GM21515 (cell line): ENCODE data around the gene GTPBP4.
"Not testable (repeated sequence)": the region's sequence is repeated elsewhere in the genome, so short reads cannot be mapped to it uniquely, and the experiment has no call there.

Experiments used
- ATAC-seq: cut with Tn5 transposase; IDR thresholded peaks from one replicate; pipeline ENCODE4 v1.9.1; 2021; ENCODE audit not compliant: unreplicated experiment

Gene GTPBP4

DNA sequence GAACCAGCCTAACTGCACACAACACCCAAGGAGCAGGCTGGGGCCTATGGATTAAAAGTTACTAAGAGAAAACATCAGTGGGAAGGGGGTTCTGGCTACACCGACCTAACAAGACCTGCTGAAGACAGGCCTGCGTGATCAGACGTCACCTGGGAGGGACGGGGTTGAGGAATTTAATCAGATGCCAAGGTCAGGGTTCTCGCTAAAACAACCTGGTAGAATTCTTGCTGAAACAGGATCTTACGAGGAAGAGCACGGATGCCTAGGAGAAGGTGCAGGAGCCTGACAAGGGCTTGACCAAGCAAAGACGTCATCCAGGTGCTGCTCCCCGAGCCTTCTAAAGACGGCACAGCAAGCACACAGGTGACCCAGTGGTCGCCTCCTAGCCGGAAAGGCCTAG, 35.9 kb downstream of the GTPBP4 start:
- ATAC-seq, result no peak

DNA sequence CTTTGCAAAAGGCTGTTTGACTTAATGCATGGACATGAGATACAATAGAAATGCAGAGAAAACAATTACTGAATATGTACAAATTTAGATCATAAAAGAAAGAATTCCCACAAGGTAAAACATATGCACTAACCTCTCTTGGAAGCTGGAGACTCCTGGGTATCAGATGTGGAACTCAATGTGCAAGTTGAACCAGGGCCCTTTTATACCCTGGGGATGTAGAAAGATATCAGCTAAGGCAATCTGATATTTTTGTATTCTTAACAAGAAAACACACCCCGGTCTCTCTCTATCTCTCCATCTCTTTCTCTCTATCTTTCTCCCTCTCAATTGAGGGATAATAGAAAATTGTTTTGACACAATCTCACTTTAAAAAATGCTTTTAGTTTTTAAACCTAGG, 37.4 kb downstream of the GTPBP4 start, which contains the start of gene IDI2:
Gene IDI2 (minus strand): TSS at position 177 of the 400 bp plus-strand sequence. CDS start 1,136 bp downstream, outside the sequence.
- ATAC-seq, result no peak

DNA sequence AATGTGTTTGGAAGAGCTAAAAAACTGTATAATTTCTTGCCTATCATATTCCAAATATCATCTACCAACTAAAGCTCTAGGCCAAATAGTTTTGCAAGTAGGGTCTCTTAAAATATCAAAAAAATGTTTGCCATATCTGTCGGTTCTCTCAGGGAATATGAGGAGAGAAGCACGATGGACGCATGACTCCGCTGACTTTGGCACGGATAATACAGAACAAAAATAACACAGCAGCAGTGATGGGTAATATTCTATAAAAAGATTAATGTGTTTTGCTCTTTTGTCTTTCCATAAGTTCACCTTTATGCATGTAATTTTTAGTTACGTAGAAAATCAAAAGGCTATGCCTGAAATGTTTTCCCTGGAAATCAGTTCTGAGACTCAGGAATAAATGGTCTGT, 38.3 kb downstream of the GTPBP4 start:
- no peak for ATAC-seq

DNA sequence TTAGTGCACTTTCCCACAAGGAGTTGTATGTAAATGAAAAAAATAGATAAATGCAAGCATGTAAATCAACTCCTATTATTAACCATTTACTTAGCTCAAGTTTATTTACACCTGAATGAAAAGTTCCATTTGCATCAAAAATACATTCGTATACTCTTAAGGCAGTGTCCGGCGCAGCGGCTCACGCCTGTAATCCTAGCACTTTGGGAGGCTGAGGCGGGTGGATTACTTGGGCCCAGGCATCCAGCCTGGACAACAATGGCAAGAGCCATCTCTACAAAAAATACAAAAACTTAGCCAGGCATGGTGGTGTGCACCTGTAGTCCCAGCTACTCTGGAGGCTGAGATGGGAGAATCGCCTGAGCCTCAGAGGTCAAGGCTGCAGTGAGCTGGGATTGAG, 41.6 kb downstream of the GTPBP4 start:
- ATAC-seq, result no peak

DNA sequence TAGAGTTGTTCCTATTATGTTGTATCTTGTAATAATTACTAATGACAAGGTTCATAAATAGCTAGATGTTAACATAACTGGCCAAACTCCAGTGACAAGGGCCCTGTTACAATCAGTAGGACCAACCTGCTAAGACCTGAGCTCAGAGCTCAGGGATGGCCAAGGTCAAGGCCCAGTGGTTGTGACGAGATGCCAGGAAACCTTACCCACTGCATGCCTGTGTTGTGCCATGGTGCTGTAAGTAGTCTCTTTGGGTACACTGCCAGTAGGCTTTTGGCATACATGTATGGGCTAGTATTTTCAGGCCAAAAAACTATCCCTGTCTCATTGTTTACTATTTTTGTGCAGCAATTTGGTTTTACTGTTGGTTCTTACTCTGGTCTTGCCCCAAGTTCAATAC, 45.4 kb downstream of the GTPBP4 start:
- ATAC-seq, result no peak

DNA sequence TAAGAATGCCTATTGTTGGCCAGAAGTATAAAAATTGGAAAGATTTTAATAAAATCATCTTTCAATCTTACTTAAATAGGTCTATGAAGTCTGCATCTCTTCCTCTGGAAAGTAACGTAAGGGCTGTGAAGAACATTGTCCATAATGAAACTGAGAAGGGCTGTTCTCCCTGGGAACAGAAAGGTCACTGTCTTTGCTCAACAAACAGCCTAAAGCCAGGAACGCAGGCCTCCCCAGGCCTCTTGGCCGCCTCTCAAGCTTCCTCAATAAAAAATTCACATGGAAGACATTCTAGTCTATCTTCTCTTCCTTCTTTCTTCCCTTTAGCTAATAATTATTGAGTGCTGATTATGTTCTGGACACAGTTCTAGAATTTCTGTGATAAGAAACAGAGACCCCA, 46.5 kb downstream of the GTPBP4 start:
- no peak for ATAC-seq

DNA sequence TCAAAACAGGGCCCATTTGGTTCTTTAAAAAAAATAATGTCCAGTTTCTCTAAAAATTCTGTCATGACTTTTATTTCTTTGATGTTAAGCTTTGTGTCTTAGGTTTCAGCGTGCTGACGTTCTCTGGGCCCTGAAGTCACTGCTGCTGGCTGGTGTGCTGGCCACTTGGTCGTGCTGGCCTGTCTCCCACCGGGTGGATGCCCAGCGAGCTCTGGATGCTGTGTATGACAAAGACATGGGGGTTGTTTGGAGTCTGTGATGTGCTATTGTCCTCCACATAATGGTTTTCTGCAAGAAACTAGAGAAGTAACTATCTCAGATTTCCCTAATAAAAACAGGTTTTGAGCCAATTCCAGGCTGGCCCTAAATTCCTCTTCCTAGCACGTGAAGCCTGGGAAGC, 47.0 kb downstream of the GTPBP4 start:
- no peak for ATAC-seq

DNA sequence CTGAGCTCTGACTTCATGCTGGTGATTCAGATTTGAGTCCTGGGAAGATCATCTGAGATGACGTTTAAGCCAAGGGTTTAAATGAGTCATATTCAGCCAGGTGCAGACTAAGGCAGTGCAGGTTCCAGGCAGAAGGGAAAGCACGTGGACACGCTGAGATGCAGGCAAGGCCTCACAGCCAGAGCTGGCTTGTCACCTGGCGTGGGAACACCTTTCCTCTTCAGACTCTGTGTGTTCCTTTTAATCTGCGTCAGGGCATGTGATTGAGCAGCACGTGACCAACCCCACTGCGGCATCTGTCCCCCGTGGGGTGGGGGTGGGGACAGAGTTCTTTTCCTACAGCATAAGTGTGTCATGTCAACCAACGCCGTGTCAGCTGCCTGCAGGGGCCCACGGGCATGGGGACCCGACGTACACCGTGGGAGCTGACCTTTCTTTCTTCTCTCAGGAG, 48.1 kb downstream of the GTPBP4 start:
- peak; percentile 71 for ATAC-seq

DNA sequence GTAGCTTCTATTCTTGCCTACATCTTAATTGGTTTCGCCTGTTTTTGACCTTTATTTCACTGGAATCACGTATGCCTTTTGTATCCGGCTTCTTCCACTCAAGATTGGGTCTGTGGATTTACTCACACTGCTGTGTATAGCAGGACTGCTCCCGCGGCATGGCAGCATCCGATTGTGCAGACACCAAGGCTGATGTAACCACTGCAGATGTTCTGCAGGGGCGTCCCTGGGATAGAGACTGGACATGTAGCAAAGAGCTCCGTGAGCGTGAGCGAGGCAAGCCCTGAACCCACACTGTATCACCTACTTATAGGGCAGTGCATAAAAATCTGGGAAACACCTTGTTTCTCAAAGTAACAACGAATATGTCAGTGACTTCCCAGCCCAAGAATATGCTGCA, 48.9 kb downstream of the GTPBP4 start:
- ATAC-seq, result no peak

DNA sequence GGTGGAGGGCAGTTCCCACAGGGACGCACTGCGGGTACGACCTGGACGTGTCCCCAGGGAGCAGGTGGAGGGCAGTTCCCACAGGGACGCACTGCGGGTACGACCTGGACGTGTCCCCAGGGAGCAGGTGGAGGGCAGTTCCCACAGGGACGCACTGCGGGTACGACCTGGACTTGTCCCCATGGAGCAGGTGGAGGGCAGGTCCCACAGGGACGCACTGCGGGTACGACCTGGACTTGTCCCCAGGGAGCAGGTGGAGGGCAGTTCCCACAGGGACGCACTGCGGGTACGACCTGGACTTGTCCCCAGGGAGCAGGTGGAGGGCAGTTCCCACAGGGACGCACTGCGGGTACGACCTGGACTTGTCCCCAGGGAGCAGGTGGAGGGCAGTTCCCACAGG, 50.5 kb downstream of the GTPBP4 start:
- not testable (repeated sequence) for ATAC-seq

DNA sequence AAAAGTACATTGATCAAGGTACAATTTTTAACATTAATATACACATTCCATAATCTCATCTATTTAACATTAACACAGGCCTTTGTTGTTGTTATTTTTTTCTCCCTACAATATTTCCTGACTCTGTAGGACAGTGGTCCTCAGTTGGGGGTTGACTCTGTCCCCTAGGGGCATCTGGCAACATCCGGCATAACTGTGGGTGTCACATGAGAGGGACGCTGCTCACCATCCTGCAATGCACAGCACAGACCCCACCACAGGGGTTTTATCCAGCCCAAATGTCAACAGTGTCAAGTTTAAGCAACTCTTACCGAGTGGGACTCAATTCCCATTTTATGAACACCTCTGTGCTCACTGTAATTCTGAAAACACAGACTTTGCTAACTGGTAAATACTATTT, 51.9 kb downstream of the GTPBP4 start:
- ATAC-seq, result no peak

DNA sequence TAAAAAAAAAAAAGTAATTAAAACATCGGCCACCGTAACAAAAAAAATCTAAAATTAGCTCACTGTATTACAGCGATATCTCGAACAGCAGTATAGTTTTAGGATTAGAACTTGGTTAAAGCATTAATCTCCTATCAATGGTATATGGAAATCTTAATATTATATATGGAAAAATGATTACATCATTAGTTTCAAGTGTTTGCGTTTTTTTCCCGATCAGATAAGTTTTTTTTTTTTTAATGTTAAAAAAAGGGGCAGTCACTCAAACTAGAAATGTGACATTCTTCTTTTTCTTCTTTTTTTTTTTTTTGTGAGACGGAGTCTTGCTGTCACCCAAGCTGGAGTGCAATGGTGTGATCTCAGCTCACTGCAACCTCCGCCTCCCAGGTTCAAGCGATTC, 53.3 kb downstream of the GTPBP4 start:
- no peak for ATAC-seq

DNA sequence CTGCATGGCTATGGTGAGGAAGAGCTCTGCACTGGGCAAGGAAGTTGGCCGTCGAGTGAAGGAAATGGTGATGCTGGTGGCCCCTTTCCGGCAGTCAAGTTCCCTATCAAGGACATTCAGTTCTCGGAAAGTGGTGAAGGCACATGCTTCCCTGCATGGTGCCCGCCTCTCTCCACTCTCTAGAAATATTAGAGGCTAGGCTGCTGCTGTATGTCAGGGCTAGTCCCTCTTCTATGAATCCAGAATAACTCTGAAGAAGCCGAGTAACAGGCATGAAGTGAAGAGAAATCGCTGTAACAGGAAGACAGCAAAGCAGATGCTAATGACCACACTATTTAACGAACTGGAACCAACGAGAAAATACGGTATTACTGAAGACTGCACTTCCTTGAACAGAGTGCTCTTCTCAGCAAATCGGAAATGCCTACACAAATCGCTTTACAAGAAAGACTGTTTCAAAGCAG, 55.3 kb downstream of the GTPBP4 start:
- ATAC-seq, result peak; percentile 55

DNA sequence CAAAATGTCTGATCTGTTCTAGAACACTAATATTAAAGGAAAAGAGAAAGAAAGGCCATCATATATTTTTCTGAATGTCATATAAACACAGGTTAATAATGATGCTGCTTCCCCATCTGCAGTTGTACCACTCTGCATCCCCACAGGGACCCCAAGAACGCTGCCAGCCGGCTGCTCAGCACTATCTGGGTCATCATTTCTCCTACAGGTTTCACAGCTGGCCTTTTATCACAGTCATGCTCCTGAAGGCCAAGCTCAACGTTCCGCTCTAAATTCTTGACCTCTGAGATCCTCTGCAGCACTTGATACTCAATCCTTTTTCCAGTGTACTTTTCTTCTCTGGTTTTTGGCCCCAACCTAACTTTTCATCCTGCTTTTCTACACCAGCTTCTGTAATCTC, 55.9 kb downstream of the GTPBP4 start:
- no peak for ATAC-seq

DNA sequence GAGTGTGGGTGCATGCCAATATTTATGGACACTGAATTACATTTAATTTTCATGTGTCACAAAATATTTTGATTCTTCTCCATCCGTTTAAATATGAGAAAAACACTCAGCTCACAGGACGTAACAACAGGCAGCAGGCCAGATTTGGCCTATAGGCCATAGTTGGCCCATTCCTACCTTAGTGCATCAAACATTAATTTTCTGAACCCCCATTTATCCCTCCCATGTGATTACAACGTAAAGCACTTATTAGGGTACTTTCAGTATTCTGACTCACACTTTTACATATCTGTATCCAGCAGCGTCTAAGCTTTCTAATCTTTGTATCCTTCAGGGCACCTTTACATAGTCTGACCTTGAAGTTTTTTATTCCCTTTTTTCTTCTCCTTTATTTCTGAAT, 56.7 kb downstream of the GTPBP4 start:
- ATAC-seq, result no peak

DNA sequence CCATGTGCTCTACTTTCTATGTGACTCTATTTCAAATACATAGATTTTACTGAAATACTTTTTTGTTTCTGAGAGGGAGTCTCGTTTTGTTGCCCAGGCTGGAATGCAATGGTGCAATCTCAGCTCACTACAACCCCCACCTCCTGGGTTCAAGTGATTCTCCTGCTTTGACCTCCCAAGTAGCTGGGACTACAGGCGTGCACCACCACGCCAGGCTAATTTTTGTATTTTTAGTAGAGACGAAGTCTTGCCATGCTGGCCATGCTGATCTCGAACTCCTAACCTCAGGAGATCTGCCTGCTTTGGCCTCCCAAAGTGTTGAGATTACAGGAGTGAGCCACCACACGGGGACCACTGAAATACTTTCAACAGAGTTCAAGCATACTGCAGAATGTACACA, 57.2 kb downstream of the GTPBP4 start:
- no peak for ATAC-seq

DNA sequence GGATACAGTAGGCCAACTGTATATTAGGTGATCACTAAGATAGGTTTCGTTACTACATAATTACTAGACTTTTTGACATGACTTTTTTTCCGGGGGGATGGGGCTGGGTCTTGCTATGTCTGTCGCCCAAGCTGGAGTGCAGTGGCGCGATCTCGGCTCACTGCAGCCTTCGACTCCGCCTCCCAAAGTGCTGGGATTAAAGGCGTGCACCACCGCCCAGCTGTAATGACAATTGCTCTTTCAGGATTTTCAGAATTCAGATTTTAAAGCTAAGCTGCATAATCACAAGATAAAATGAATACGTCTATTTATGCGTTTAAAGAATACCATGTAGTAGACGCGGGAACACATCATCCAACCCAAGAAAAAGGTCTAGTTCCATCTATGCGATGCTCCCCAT, 59.7 kb downstream of the GTPBP4 start:
- no peak for ATAC-seq

DNA sequence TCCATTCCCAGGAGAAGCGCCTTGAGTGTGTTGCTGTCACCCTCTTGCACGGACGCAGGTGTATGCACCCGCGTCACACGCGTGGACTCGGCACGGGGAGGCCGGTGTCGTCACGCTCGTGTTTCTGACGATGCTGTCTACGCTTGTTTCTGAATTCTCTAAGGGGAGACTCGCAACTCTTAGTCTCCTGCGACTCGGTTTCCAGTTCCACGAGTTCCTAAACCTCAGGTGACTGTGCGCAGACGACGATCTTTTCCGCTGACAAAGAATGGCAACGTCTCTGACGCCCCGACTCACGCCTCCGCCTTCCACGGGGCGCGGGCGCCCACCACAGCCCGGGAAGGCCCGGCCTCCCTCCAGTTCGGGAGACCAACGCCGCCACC, 60.1 kb downstream of the GTPBP4 start:
- no peak for ATAC-seq

DNA sequence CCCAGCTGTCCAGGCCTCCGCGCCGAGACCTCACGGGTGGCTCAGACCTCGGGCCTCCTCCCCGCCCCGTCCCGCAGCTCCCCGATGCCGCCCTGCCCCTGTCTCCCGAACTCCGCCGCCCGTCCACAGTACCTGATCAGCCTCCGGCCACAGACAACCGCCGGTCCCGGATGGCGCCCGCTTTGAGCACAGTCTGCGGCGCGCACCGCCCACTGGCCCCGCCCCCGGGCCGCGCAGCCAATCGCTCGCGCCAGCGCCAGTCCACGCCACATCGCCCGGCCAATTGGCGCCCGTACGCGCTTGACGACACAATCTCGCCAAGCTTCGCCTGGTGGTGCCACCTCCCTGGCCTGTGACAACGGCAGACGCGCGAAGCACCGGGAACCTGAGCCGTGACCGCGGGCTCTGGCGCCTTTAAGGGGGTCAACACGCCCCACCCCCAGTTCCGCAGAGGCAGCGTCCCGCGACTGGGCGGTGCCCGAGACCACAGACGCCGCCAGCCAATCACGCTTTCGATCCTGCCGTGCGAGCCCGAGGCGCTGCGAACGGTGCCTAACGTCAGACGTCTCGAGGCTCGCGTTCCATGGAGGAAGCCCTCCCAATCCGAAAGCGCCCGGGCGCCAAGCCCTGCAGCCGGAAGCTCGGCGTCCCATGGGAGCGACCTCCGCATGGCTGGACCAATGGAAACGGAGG, 60.6 kb downstream of the GTPBP4 start, which contains the start of gene IDI1:
Gene IDI1 (minus strand): TSS at position 388 of the 693 bp plus-strand sequence. CDS start 116 bp downstream, at position 272.
- ATAC-seq, result peak; percentile 73

DNA sequence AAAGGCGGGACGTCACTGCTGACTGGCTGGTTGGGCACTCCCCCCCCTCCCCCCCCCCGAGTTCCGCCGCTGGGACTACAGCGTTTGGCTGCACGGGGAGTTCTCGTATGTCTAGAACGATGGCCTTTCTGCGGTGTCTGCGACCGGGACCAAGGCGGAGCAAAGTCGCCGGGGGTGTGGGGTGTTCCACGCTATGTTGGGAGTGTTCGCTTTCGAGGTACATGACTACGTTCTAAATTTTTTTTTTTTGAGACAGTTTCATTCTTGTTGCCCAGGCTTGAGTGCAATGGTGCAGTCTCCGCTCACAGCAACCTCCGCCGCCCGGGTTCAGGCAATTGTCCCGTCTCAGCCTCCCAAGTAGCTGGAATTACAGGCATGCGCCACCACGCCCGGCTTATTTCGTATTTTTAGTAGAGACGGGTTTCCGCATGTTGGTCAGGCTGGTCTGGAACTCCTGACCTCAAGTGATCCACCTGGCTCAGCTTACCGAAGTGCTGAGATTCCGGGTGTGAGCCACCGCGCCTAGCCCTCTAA, 61.3 kb downstream of the GTPBP4 start:
- no peak for ATAC-seq

DNA sequence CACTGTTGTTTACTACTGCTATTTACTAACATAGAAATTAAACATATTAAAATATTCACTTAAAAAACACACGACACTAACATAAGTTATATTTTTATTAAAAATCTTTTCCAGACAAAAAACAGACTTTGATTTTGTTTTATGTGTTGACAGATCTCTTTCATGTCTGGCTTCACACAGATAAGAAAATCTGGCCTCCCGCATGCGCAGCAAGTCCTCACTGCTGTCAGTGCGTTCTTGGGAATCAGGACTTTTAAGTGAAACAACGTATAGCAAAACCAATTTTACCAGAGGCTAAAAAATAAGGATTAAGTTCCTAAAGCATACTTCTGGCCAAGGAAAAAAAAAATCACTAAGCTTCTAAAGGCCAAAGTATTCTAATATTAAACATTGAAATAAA, 61.9 kb downstream of the GTPBP4 start:
- no peak for ATAC-seq

DNA sequence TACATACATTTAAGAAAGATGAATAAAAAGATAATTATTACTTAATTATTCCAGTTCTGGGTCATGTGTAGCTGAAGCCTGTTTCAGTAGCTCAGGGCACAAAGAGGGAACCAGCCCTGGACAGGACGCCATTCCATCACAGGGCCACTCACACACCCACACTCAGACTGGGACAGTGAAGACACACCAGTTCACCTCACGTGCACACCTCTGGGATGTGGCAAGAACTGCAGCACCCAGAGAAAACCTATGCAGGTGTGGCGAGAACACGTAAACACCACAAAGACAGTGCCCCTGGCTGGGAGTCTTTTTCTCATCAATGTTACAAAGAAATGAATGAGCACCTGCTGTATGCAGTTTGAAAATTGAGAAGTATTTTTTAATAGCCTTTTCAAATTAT, 62.3 kb downstream of the GTPBP4 start:
- no peak for ATAC-seq

DNA sequence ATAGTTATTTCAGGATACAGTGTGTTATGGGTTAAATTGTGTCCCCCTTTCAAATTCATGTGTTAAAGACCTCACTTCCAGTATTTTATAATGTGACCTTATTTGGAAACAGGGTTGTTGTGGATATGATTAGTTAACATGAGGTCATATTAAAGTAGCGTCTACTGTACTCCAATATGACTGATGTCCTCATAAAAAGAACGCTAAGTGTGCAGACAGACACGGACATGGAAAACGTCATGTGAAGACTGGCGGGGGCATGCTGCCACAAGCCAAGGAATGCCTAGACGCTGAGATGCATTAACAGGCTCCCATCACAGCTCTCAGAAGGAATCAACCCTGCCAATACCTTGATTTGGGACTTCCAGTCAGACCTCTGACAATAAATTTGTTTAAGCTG, 66.5 kb downstream of the GTPBP4 start:
- no peak for ATAC-seq
